Astrocyte (in vitro differentiated cells and primary cell): ENCODE data around the gene C18orf63. TPM values are rescaled to one million over a fixed set of nuclear protein-coding genes. Genes with fewer than 3 reads are reported as not detected.

ENCODE experiments used
- DNase-seq: peaks from one replicate; pipeline ENCODE4 v3.0.0-alpha.2; 2010; ENCODE audit warnings: low read depth
- FAIRE-seq: peaks from 2 replicates; lab custom pipeline; 2011; peaks lifted over from hg19 to GRCh38; lab: Jason Lieb, UNC
- H2AFZ ChIP-seq: 2 replicates; pipeline ENCODE4 v1.6.0; 2012; ENCODE audit warnings: low read depth, low read length, inconsistent platforms
- H3K27ac ChIP-seq: 2 replicates; pipeline ENCODE4 v1.5.1; 2011; ENCODE audit warnings: low read depth, low read length, inconsistent platforms
- H3K27me3 ChIP-seq: 2 replicates; pipeline ENCODE4 v1.6.0; 2011; ENCODE audit warnings: low read length, inconsistent platforms; ENCODE audit not compliant: insufficient read depth
- H3K36me3 ChIP-seq: 2 replicates; pipeline ENCODE4 v1.5.1; 2011; ENCODE audit warnings: low read length, inconsistent platforms; ENCODE audit not compliant: insufficient read depth
- H3K4me1 ChIP-seq: 2 replicates; pipeline ENCODE4 v1.5.1; 2011; ENCODE audit warnings: low read length, inconsistent platforms; ENCODE audit not compliant: insufficient read depth
- H3K4me2 ChIP-seq: 2 replicates; pipeline ENCODE4 v1.6.0; 2012; ENCODE audit warnings: low read length, inconsistent platforms
- H3K4me3 ChIP-seq: 2 replicates; pipeline ENCODE4 v1.5.1; 2011; ENCODE audit warnings: low read depth, mild to moderate bottlenecking, low read length, inconsistent platforms; ENCODE audit not compliant: insufficient read depth
- H3K79me2 ChIP-seq: 2 replicates; pipeline ENCODE4 v1.6.0; 2012; ENCODE audit warnings: mild to moderate bottlenecking, low read length, inconsistent platforms; ENCODE audit not compliant: insufficient read depth
- H3K9ac ChIP-seq: 2 replicates; pipeline ENCODE4 v1.6.0; 2012; ENCODE audit warnings: mild to moderate bottlenecking, low read length, inconsistent platforms
- H3K9me3 ChIP-seq: 2 replicates; pipeline ENCODE4 v1.5.1; 2012; ENCODE audit warnings: low read depth, mild to moderate bottlenecking, low read length, inconsistent platforms; ENCODE audit not compliant: insufficient read depth
- H4K20me1 ChIP-seq: 2 replicates; pipeline ENCODE4 v1.6.0; 2012; ENCODE audit warnings: low read length, inconsistent platforms; ENCODE audit not compliant: insufficient read depth
- H3K27ac Mint-ChIP-seq: one replicate; pipeline ENCODE4 v1.8.0; 2021; ENCODE audit warnings: mild to moderate bottlenecking, mixed read lengths; ENCODE audit not compliant: unreplicated experiment
- H3K27me3 Mint-ChIP-seq: one replicate; pipeline ENCODE4 v1.8.0; 2021; ENCODE audit warnings: low read depth, mixed read lengths; ENCODE audit not compliant: unreplicated experiment
- H3K36me3 Mint-ChIP-seq: one replicate; pipeline ENCODE4 v1.8.0; 2021; ENCODE audit warnings: low read depth, mixed read lengths; ENCODE audit not compliant: unreplicated experiment
- H3K4me1 Mint-ChIP-seq: one replicate; pipeline ENCODE4 v1.8.0; 2021; ENCODE audit warnings: low read depth, mixed read lengths; ENCODE audit not compliant: unreplicated experiment
- H3K4me3 Mint-ChIP-seq: one replicate; pipeline ENCODE4 v1.8.0; 2021; ENCODE audit warnings: mild to moderate bottlenecking, moderate library complexity, mixed read lengths; ENCODE audit not compliant: unreplicated experiment
- H3K9me3 Mint-ChIP-seq: one replicate; pipeline ENCODE4 v1.8.0; 2021; ENCODE audit warnings: mild to moderate bottlenecking, mixed read lengths; ENCODE audit not compliant: unreplicated experiment
- CTCF ChIP-seq: IDR thresholded peaks from 2 replicates; pipeline ENCODE4 v1.5.1; 2011; ENCODE audit warnings: low read depth, mild to moderate bottlenecking, inconsistent platforms, low read length, moderate library complexity; ENCODE audit not compliant: insufficient read depth
- EZH2 ChIP-seq: IDR thresholded peaks from 2 replicates; pipeline ENCODE4 v1.6.1; 2012; ENCODE audit warnings: mild to moderate bottlenecking, low read length, inconsistent platforms; ENCODE audit not compliant: insufficient read depth
- total RNA-seq: library from RNA; stranded (reverse); gene quantifications from 2 replicates; pipeline ENCODE4 v1.2.1, GENCODE V29; 2021

C18orf63 gene
- total RNA-seq, 1 donor from 2014 or later, result not detected

GRCh38 chr18:74337155-74337911, 21.7 kb downstream of the C18orf63 start:
- H3K4me3 Mint-ChIP-seq, result no peak overlapping the region
- no peak overlapping the region for H2AFZ ChIP-seq
- H3K4me1 ChIP-seq, result no peaks in the 10 kb centered on the region
- no peaks in the 10 kb centered on the region for H3K27me3 Mint-ChIP-seq
- H3K27ac ChIP-seq, result no peak overlapping the region
- no peaks in the 10 kb centered on the region for H3K36me3 ChIP-seq
- H3K4me3 ChIP-seq, result no peak overlapping the region
- no peaks in the 10 kb centered on the region for H3K36me3 Mint-ChIP-seq
- TF ChIP-seq CTCF (no peak), EZH2 (no peak)
- no peaks in the 10 kb centered on the region for H4K20me1 ChIP-seq
- H3K79me2 ChIP-seq, result no peaks in the 10 kb centered on the region
- H3K27me3 ChIP-seq, result no peaks in the 10 kb centered on the region
- H3K9ac ChIP-seq, result no peak overlapping the region
- no peaks in the 10 kb centered on the region for H3K4me1 Mint-ChIP-seq
- no peaks in the 10 kb centered on the region for H3K9me3 Mint-ChIP-seq
- H3K4me2 ChIP-seq, result no peak overlapping the region
- H3K9me3 ChIP-seq, result no peaks in the 10 kb centered on the region
- DNase-seq (no peak), FAIRE-seq (no peak)
- H3K27ac Mint-ChIP-seq, result no peak overlapping the region

- Mint-ChIP-seq H3K36me3 (no peaks in the 10 kb centered on the region), H3K9me3 (no peaks in the 10 kb centered on the region), H3K27ac (no peak overlapping the region), H3K4me1 (no peaks in the 10 kb centered on the region), H3K27me3 (no peaks in the 10 kb centered on the region), H3K4me3 (no peak overlapping the region)
- H3K36me3 ChIP-seq, result no peaks in the 10 kb centered on the region
- H3K4me1 ChIP-seq, result no peaks in the 10 kb centered on the region
- DNase-seq, result no peak
- no peak overlapping the region for H2AFZ ChIP-seq
- no peaks in the 10 kb centered on the region for H3K79me2 ChIP-seq
- H3K4me3 ChIP-seq, result no peak overlapping the region
- H3K27ac ChIP-seq, result no peak overlapping the region
- no peak for FAIRE-seq
- no peaks in the 10 kb centered on the region for H3K27me3 ChIP-seq
- H3K9me3 ChIP-seq, result no peaks in the 10 kb centered on the region
- no peak overlapping the region for H3K9ac ChIP-seq
- no peak for TF ChIP-seq CTCF
- TF ChIP-seq EZH2, result no peak
- no peaks in the 10 kb centered on the region for H4K20me1 ChIP-seq
- no peak overlapping the region for H3K4me2 ChIP-seq
These were observed 22.3 kb downstream of the C18orf63 start for GRCh38 chr18:74337912-74338309.

GRCh38 chr18:74342416-74343043, 26.9 kb downstream of the C18orf63 start:
- H3K36me3 Mint-ChIP-seq, result no peaks in the 10 kb centered on the region
- no peak overlapping the region for H3K27ac ChIP-seq
- no peaks in the 10 kb centered on the region for H3K4me1 Mint-ChIP-seq
- no peak overlapping the region for H2AFZ ChIP-seq
- H3K36me3 ChIP-seq, result no peaks in the 10 kb centered on the region
- H3K9ac ChIP-seq, result no peak overlapping the region
- H3K9me3 Mint-ChIP-seq, result no peaks in the 10 kb centered on the region
- H4K20me1 ChIP-seq, result no peaks in the 10 kb centered on the region
- no peaks in the 10 kb centered on the region for H3K27me3 Mint-ChIP-seq
- H3K27me3 ChIP-seq, result peaks cover 2% of the 10 kb centered on the region
- no peak overlapping the region for H3K4me3 ChIP-seq
- H3K9me3 ChIP-seq, result no peaks in the 10 kb centered on the region
- TF ChIP-seq EZH2 (no peak), CTCF (peak; percentile 55)
- FAIRE-seq, result no peak
- H3K79me2 ChIP-seq, result no peaks in the 10 kb centered on the region
- no peaks in the 10 kb centered on the region for H3K4me1 ChIP-seq
- no peak overlapping the region for H3K4me2 ChIP-seq
- H3K27ac Mint-ChIP-seq, result no peak overlapping the region
- H3K4me3 Mint-ChIP-seq, result no peak overlapping the region
- DNase-seq, result peak; percentile 39
